DOHH2 (cell line): ENCODE data around the gene KCNG1.

Experiments used
- H3F3A ChIP-seq: fragments of 200-600 bp; sonication (generic), shearing (Covaris generic); 2 replicates; pipeline ENCODE4 v1.6.0; 2016; ENCODE audit warnings: antibody characterized with exemption, mild to moderate bottlenecking; ENCODE audit not compliant: control insufficient read depth, insufficient read depth
- H3K27ac ChIP-seq: fragments of 200-600 bp; sonication (generic); 2 replicates; pipeline ENCODE4 v1.5.1; 2014; ENCODE audit warnings: low read depth, mild to moderate bottlenecking, low read length, moderate library complexity
- H3K27me3 ChIP-seq: fragments of 200-600 bp; sonication (generic); 2 replicates; pipeline ENCODE4 v1.6.1; 2014; ENCODE audit warnings: mild to moderate bottlenecking, low read length, mixed read lengths; ENCODE audit not compliant: control insufficient read depth
- H3K36me3 ChIP-seq: fragments of 200-600 bp; sonication (generic); 2 replicates; pipeline ENCODE4 v1.6.1; 2014; ENCODE audit warnings: mild to moderate bottlenecking, low read length, moderate library complexity, mixed read lengths; ENCODE audit not compliant: control insufficient read depth
- H3K4me1 ChIP-seq: fragments of 200-600 bp; sonication (generic); 2 replicates; pipeline ENCODE4 v1.6.1; 2014; ENCODE audit warnings: mild to moderate bottlenecking, low read length, mixed read lengths; ENCODE audit not compliant: control insufficient read depth
- H3K4me2 ChIP-seq: fragments of 200-600 bp; sonication (generic); 2 replicates; pipeline ENCODE4 v1.6.0; 2014; ENCODE audit warnings: mild to moderate bottlenecking, low read length, moderate library complexity
- H3K4me3 ChIP-seq: fragments of 200-600 bp; sonication (generic); 2 replicates; pipeline ENCODE4 v1.5.1; 2014; ENCODE audit warnings: mild to moderate bottlenecking, low read length, mixed read lengths
- H3K79me2 ChIP-seq: fragments of 200-600 bp; sonication (generic); 2 replicates; pipeline ENCODE4 v1.6.1; 2014; ENCODE audit warnings: mild to moderate bottlenecking, low read length, mixed read lengths; ENCODE audit not compliant: control insufficient read depth
- H3K9me2 ChIP-seq: fragments of 200-600 bp; sonication (generic); replicated peaks from 2 replicates; pipeline ENCODE4 v1.6.1; 2014; ENCODE audit warnings: mild to moderate bottlenecking, low read length, mixed read lengths; ENCODE audit not compliant: control insufficient read depth
- H3K9me3 ChIP-seq: fragments of 200-600 bp; sonication (generic); 2 replicates; pipeline ENCODE4 v1.6.1; 2014; ENCODE audit warnings: antibody characterized with exemption, low read length, mixed read lengths; ENCODE audit not compliant: control insufficient read depth, insufficient read depth
- H4K20me1 ChIP-seq: fragments of 200-600 bp; sonication (generic); 2 replicates; pipeline ENCODE4 v1.6.0; 2014; ENCODE audit warnings: low read depth, mild to moderate bottlenecking, antibody characterized with exemption, low read length, moderate library complexity; ENCODE audit not compliant: control insufficient read depth, insufficient read depth
- EZH2phosphoT487 ChIP-seq: fragments of 200-600 bp; sonication (generic); IDR thresholded peaks from 2 replicates; pipeline ENCODE4 v1.6.1; 2017; ENCODE audit warnings: borderline replicate concordance, mild to moderate bottlenecking, antibody characterized with exemption, low read length, moderate library complexity, mixed read lengths
- TF ChIP-seq, protein P1 (sequence below): fragments of 200-600 bp; sonication (generic); IDR thresholded peaks from one replicate; pipeline ENCODE4 v1.5.1; 2014; ENCODE audit warnings: antibody characterized with exemption, mild to moderate bottlenecking, low read depth, low read length; ENCODE audit not compliant: poor library complexity, severe bottlenecking

Gene KCNG1

DNA sequence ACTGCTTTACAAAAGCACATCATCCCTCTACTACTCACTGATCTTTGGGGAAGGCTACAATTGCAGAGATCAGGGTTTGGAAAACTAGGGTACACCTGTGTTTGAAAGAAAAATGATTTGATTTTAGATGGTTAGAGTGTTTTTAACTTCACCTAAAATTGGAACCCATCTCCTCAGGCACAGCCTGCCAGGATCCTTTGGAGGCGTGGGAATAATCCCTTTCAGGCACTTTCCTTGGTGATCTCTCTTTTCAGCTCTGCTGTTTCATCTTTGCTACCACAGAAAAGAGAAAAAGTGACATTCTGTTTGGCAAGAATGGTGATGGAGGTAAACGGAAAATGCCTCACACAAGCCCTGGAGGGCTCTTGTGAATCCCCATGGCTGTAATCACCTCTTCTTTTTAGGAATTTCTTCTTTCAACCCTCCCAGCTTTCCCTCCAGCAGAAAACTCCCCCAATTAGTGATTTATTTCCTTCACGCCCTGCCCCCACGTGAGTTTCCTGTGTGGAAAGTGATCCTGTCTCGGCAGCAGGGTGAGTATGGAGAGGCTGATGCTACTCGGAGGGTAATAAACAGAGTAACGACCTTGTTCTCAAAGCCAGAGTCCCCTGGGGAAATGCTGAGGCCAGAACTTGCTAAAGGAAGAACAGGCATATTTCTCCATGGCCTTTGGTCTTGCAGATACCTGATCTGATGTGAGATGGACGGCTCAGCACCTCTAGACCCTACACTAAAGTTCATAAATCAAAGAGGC, 9.2 kb downstream of the KCNG1 start:
- Histone ChIP-seq H3K4me1 (no peaks in the 10 kb centered on the region), H3K9me2 (no peaks in the 10 kb centered on the region), H4K20me1 (no peaks in the 10 kb centered on the region), H3K9me3 (no peaks in the 10 kb centered on the region), H3K79me2 (no peaks in the 10 kb centered on the region), H3K27ac (no peak overlapping the region), H3K36me3 (no peaks in the 10 kb centered on the region), H3K4me2 (no peak overlapping the region), H3F3A (no peaks in the 10 kb centered on the region), H3K27me3 (peaks cover 7% of the 10 kb centered on the region; the same call in 1 of the 2 replicates), H3K4me3 (no peak overlapping the region)
- no peak for TF ChIP-seq EZH2phosphoT487
- TF ChIP-seq, protein P1, sequence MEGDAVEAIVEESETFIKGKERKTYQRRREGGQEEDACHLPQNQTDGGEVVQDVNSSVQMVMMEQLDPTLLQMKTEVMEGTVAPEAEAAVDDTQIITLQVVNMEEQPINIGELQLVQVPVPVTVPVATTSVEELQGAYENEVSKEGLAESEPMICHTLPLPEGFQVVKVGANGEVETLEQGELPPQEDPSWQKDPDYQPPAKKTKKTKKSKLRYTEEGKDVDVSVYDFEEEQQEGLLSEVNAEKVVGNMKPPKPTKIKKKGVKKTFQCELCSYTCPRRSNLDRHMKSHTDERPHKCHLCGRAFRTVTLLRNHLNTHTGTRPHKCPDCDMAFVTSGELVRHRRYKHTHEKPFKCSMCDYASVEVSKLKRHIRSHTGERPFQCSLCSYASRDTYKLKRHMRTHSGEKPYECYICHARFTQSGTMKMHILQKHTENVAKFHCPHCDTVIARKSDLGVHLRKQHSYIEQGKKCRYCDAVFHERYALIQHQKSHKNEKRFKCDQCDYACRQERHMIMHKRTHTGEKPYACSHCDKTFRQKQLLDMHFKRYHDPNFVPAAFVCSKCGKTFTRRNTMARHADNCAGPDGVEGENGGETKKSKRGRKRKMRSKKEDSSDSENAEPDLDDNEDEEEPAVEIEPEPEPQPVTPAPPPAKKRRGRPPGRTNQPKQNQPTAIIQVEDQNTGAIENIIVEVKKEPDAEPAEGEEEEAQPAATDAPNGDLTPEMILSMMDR, result no peak

DNA sequence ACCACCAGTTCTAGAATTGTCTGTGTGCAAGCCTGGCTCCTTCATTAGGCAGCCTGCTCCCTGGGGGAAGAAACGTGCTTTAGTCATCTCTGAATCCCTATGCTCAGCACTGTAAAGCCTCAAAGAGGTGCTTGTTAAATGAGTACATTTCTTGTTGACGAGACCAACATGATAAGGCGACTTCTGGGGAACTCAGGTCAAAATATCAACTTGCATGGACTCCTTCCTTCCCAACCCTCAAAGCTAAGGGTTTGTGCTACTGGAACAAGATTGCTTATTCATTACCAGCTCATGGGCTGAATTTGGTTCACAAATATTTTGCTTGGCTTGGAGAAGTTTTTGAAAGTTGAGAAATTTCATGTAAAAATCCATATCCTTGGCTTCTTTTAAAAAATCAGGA, 10.6 kb downstream of the KCNG1 start:
- H3K27me3 ChIP-seq, result peaks cover 7% of the 10 kb centered on the region; the same call in 1 of the 2 replicates
- no peaks in the 10 kb centered on the region for H3F3A ChIP-seq
- TF ChIP-seq EZH2phosphoT487, result no peak
- TF ChIP-seq, protein P1, result no peak
- H3K4me1 ChIP-seq, result no peaks in the 10 kb centered on the region
- H3K9me2 ChIP-seq, result no peaks in the 10 kb centered on the region
- no peak overlapping the region for H3K4me2 ChIP-seq
- H3K9me3 ChIP-seq, result no peaks in the 10 kb centered on the region
- H4K20me1 ChIP-seq, result no peaks in the 10 kb centered on the region
- H3K27ac ChIP-seq, result no peak overlapping the region
- H3K4me3 ChIP-seq, result no peak overlapping the region
- no peaks in the 10 kb centered on the region for H3K36me3 ChIP-seq
- H3K79me2 ChIP-seq, result no peaks in the 10 kb centered on the region

DNA sequence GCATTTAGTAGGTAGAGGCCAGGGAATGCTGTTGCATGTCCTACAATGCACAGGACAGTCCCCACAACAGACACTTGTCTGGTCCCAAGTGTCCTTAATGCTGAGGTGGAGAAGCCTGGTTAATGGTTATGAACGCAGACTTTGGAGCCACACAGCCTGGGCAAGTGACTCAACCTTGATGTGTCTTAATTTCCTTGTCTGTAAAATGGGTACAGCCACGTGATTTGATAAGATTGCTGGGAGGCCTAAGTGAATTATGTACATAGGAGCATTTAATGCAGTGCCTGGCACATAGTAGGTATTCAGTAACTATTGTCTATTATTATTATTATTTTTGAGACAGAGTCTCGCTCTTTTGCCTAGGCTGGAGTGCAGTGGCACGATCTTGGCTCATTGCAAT, 11.4 kb downstream of the KCNG1 start:
- Histone ChIP-seq H3K79me2 (no peaks in the 10 kb centered on the region), H3K36me3 (no peaks in the 10 kb centered on the region), H3K9me3 (no peaks in the 10 kb centered on the region), H3K27ac (no peak overlapping the region), H4K20me1 (no peaks in the 10 kb centered on the region), H3K4me1 (no peaks in the 10 kb centered on the region), H3F3A (no peaks in the 10 kb centered on the region), H3K27me3 (peaks cover 7% of the 10 kb centered on the region; the same call in 1 of the 2 replicates), H3K9me2 (no peaks in the 10 kb centered on the region), H3K4me3 (no peak overlapping the region), H3K4me2 (no peak overlapping the region)
- no peak for TF ChIP-seq EZH2phosphoT487
- TF ChIP-seq, protein P1, result no peak
